ENCODE data around the gene IP6K3.

The IP6K3 gene

GRCh38 chr6:33746651-33747100 is at the start of gene IP6K3:
IP6K3 (minus strand) TSS chr6:33746905; CDS start chr6:33735476, 11,429 bp downstream.
- no peak for DNase-seq

- no peak for DNase-seq
These were observed 48.4 kb upstream of the IP6K3 start for GRCh38 chr6:33794910-33795623.

- no peak for DNase-seq
These were observed 46.3 kb upstream of the IP6K3 start for GRCh38 chr6:33792981-33793380.

- DNase-seq, result no peak
These were observed 44.9 kb upstream of the IP6K3 start for GRCh38 chr6:33791620-33792019.

GRCh38 chr6:33790910-33791309 is 44.2 kb upstream of the IP6K3 start:
- DNase-seq, result no peak

GRCh38 chr6:33790379-33790778 is 43.7 kb upstream of the IP6K3 start:
- peak; percentile 13 for DNase-seq

GRCh38 chr6:33789550-33789895 is 42.8 kb upstream of the IP6K3 start:
- DNase-seq, result no peak

- DNase-seq, result peak; percentile 94
These were observed 42.2 kb upstream of the IP6K3 start, which contains the start of gene LEMD2 for GRCh38 chr6:33788694-33789549. LEMD2 (minus strand) TSS chr6:33789130; CDS start chr6:33789116, 14 bp downstream.

- peak; percentile 70 for DNase-seq
These were observed 41.4 kb upstream of the IP6K3 start for GRCh38 chr6:33787954-33788693.

GRCh38 chr6:33787346-33787953 is 40.7 kb upstream of the IP6K3 start:
- peak; percentile 33 for DNase-seq

GRCh38 chr6:33786736-33787135 is 40.0 kb upstream of the IP6K3 start:
- no peak for DNase-seq

- DNase-seq, result peak; percentile 61
These were observed 39.1 kb upstream of the IP6K3 start for GRCh38 chr6:33785778-33786177.

GRCh38 chr6:33784787-33785186 is 38.1 kb upstream of the IP6K3 start:
- no peak for DNase-seq

- DNase-seq, result no peak
These were observed 37.2 kb upstream of the IP6K3 start for GRCh38 chr6:33783781-33784520.

GRCh38 chr6:33782561-33782960 is 35.9 kb upstream of the IP6K3 start:
- no peak for DNase-seq

GRCh38 chr6:33781131-33781975 is 34.6 kb upstream of the IP6K3 start:
- DNase-seq, result peak; percentile 38

GRCh38 chr6:33779895-33780294 is 33.2 kb upstream of the IP6K3 start:
- no peak for DNase-seq

GRCh38 chr6:33779290-33779689 is 32.6 kb upstream of the IP6K3 start:
- no peak for DNase-seq

- DNase-seq, result no peak
These were observed 31.9 kb upstream of the IP6K3 start for GRCh38 chr6:33778444-33779121.

All from fibroblast of skin of right quadriceps (primary cell).